GM19438 (cell line): ENCODE measurements around the gene FXYD2.
"Not testable (repeated sequence)": the region's sequence is repeated elsewhere in the genome, so short reads cannot be mapped to it uniquely, and the experiment has no call there.

Source experiments
- ATAC-seq: cut with Tn5 transposase; IDR thresholded peaks from one replicate; pipeline ENCODE4 v1.9.1; 2021; ENCODE audit warnings: low read depth; ENCODE audit not compliant: unreplicated experiment

The FXYD2 gene

GRCh38 chr11:117824571-117825537, at the start of gene FXYD2:
TSS of gene FXYD2 (minus strand) at chr11:117824744. CDS start at chr11:117824678, 66 bp downstream.
- no peak for ATAC-seq

GRCh38 chr11:117873828-117874125, 49.2 kb upstream of the FXYD2 start:
- no peak for ATAC-seq

- no peak for ATAC-seq
Observed at GRCh38 chr11:117872975-117873827, 48.7 kb upstream of the FXYD2 start.

GRCh38 chr11:117872420-117872961, 47.9 kb upstream of the FXYD2 start:
- no peak for ATAC-seq

- ATAC-seq = no peak
Observed at GRCh38 chr11:117871784-117872183, 47.2 kb upstream of the FXYD2 start.

- no peak for ATAC-seq
Observed at GRCh38 chr11:117871160-117871559, 46.6 kb upstream of the FXYD2 start.

- ATAC-seq = no peak
Observed at GRCh38 chr11:117870103-117870952, 45.8 kb upstream of the FXYD2 start.

- no peak for ATAC-seq
Observed at GRCh38 chr11:117869604-117870003, 45.1 kb upstream of the FXYD2 start.

GRCh38 chr11:117868815-117869561, 44.4 kb upstream of the FXYD2 start:
- no peak for ATAC-seq

GRCh38 chr11:117868088-117868487, 43.5 kb upstream of the FXYD2 start:
- ATAC-seq = no peak

GRCh38 chr11:117866526-117866925, 42.0 kb upstream of the FXYD2 start:
- no peak for ATAC-seq

- ATAC-seq = not testable (repeated sequence)
Observed at GRCh38 chr11:117865546-117865945, 41.0 kb upstream of the FXYD2 start.

- ATAC-seq = no peak
Observed at GRCh38 chr11:117863383-117863782, 38.8 kb upstream of the FXYD2 start.

- ATAC-seq = no peak
Observed at GRCh38 chr11:117862753-117863152, 38.2 kb upstream of the FXYD2 start.

GRCh38 chr11:117862019-117862725, 37.6 kb upstream of the FXYD2 start:
- no peak for ATAC-seq

- no peak for ATAC-seq
Observed at GRCh38 chr11:117861151-117862018, 36.8 kb upstream of the FXYD2 start.

GRCh38 chr11:117860139-117860538, 35.6 kb upstream of the FXYD2 start:
- no peak for ATAC-seq

GRCh38 chr11:117859488-117860112, 35.1 kb upstream of the FXYD2 start:
- ATAC-seq = no peak
